HG02970 (cell line): ENCODE measurements around the gene YPEL5.

Experiments
- ATAC-seq: cut with Tn5 transposase; IDR thresholded peaks from one replicate; pipeline ENCODE4 v1.9.1; 2021; ENCODE audit warnings: mild to moderate bottlenecking, moderate library complexity, moderate number of reproducible peaks; ENCODE audit not compliant: unreplicated experiment, low FRiP score

Gene YPEL5

DNA sequence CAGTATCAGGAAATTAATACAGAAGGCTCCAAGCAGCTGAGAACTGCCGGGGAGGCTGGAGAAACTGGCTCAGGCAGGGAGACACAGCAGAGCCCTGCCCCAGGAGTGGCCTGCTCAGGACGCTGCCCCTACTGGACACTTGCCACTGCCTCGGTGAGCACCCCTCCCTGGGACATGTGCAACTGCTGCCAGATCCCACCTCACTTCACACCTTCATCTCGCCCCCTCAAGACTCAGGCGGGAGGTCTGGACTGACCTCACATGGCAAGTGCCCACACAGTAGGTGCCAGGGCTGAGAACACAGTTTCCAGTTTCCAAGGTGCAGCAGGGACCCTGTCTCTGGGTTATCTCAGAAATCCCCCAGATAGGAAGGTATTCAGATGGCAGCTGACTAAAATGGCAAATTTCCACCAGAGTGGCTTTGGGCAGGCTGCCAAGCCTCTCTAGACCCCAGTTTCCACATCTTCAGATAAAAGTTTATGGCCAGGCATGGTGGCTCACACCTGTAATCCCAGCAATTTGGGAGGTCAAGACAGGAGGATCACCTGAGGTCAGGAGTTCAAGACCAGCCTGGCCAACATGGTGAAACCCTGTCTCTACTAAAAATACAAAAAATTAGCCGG lies 50.9 kb downstream of the YPEL5 start:
- ATAC-seq: no peak

DNA sequence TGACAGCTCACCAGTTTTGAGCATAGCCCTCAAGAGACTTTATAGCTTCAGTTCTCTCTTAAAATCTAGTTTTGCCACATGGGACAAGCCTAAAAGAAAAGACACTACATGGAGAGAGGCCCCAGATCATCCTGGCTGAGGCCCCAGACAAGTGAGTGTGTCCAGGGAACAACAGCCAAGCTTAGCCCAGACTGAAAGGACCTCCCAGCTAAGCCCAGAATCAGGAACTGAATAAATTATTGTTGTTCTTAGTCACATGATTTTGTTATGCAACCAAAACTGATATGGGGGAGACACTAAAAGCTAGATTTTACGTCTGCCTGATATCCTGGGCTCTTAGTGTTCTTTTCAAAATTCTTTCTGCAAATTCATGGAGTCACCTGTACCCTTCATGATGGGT lies 55.2 kb downstream of the YPEL5 start:
- no peak for ATAC-seq

DNA sequence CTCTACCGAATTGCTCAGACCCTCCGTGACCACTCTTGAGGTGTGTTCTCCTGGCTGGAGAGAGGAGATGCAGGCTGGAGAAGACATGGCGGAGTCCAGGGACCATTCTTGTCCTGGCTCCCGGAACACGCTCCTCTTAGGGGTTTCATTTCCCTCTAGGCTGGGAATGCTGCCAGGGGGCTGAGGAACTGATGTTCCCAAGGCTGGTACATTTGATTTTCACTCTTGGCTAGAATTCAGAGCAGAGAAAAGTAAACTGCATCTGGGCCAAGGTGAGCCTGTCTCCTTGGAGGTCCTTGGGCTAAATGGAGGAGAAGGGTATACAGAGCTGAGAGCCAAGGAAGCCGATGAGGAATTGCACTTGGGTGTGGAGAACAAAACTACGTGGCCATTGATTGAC lies 56.3 kb downstream of the YPEL5 start:
- ATAC-seq: no peak

DNA sequence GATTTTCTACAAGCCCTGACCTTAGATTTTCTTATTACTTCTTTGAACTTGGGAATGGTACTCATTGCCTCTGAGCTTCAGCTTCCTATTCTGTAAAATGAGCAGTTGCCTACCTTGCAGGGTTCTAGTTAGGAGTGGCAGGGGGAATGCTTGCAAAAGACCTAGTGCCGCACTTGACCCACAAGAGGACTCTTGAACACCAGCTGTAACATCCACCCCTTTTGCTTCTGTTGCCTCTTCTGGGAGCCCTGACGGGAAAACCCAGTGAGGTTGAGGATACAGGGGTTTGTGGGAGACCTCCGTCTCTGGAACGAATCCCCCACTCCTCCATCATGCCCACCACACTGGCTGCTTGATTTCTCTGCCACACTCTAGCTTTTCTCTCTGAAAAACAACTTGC lies 57.5 kb downstream of the YPEL5 start:
- no peak for ATAC-seq

DNA sequence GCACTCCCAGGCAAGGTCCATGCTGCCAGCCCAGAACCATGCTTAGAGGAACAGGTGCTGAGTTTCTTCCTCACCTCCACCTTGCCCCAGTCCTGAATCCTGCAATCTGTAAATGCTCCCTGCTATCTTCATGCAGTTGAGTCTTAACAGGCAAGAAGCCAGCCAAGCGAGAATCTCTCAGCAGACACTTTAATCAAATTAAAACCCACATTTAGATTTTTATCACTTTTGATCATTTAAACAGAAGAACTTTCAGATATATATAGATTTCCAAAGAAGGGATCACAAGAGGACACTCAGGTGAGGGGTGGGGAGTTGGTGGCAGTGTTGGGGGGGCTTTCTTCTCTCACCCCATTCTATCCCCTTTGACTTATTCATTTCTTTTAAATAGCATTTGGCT lies 58.6 kb downstream of the YPEL5 start:
- ATAC-seq: no peak

DNA sequence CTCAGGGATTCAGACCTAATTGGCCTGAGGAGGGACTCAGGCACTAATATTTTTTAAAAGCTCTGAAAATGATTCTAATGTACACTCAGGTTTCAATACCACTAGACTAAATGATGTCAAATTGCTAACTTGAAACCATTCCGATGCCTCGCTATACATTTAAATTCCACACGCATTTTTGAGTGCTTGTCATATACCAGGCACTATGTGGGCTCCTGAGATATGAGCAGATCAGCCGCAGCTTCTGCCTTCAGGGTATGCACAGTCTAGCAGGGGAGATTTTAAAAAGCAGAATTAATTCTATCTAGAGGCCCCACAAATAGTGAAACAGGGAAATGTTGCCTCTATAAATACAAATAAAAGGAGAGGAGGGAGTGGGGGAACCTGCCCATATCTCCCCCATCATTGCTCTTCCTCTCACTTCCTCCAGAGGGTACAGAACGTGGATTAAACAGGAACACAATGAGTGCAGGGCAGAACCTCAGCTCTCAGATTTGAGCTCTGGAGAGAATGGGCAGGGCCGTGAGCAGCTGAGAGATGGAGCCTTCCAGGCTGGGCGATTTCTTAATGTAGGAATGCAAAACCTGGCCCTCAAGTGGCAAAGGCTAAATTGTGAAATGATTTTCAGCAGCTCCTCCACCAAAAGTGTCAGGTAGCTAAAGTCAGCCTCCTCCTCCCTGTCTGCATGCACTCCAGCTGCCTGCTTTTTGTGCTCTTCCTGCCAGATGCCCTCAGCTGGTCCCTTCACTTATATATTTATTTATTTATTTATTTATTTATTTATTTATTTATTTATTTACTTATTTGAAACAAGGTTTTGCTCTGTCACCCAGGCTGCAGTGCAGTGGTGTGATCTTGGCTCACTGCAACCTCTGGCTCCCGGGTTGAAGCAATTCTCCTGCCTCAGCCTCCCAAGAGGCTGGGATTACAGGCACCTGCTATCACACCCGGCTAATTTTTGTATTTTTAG lies 59.9 kb downstream of the YPEL5 start:
- no peak for ATAC-seq

DNA sequence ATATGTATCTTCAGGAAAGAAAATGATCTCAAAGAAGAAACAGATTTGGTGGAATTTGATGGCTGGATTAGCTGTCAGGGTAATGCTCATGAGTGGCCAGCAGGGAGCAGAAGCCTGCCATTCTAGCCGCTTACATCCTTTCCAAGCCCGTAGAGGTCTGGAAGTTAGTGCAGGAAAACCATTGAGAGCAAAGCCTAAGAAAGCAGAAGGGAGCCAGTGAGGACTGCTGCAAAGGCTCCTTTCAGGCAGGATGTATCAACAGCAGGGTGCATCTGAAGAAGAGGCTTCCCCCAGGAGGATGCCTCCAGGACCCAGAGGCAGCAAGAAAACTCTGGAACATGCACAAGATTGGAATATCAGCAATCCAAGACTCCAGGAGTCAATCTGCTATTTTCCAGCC lies 61.6 kb downstream of the YPEL5 start:
- no peak for ATAC-seq

DNA sequence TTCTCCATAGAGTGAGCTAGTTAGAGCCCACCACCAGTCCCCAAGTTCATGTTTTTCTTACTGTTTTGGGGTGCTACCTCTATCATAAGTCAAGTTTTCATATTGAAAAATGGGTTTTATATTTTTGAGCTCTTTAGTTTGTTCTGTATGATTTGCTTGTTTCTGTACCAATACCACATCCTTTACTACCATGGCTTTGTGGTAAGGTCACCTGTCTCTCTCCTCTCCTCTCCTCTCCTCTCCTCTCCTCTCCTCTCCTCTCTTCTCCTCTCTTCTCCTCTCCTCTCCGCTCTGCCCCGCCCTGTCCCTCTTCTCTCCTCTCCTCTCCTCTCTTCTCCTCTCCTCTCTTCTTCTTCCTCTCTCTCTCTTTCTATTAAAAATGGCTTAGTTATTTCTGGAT lies 62.4 kb downstream of the YPEL5 start:
- no peak for ATAC-seq
